Measurements from ENCODE around the gene LCA5L.
A peak's percentile ranks its signal among the peaks of the same experiment; 100 is the strongest.

Gene LCA5L

GRCh38 chr21:39471598-39471997 lies 26.0 kb upstream of the LCA5L start:
- H3K27me3 ChIP-seq (replicated peaks; ENCODE audit: control insufficient read depth, insufficient read depth, low read length), result no peaks in the 10 kb centered on the region
- TF ChIP-seq CTCF (IDR thresholded peaks at IDR 0.05; ENCODE audit: insufficient read depth, low read length, poor library complexity, severe bottlenecking), result no peak
- DNase-seq (ENCODE audit: extremely low read depth, insufficient read length), result no peak
- no peaks in the 10 kb centered on the region for H3K36me3 ChIP-seq (ENCODE audit: control insufficient read depth, insufficient read depth, low read length)
- no peak overlapping the region for H3K4me3 ChIP-seq (replicated peaks; ENCODE audit: low read depth, low read length)

GRCh38 chr21:39468559-39468958 lies 23.0 kb upstream of the LCA5L start:
- no peak for TF ChIP-seq CTCF (IDR thresholded peaks at IDR 0.05; ENCODE audit: insufficient read depth, low read length, poor library complexity, severe bottlenecking)
- DNase-seq (ENCODE audit: extremely low read depth, insufficient read length), result no peak

GRCh38 chr21:39467746-39468145 lies 22.2 kb upstream of the LCA5L start:
- no peak for DNase-seq (ENCODE audit: extremely low read depth, insufficient read length)
- no peak for TF ChIP-seq CTCF (IDR thresholded peaks at IDR 0.05; ENCODE audit: insufficient read depth, low read length, poor library complexity, severe bottlenecking)
- H3K27me3 ChIP-seq (replicated peaks; ENCODE audit: control insufficient read depth, insufficient read depth, low read length), result no peaks in the 10 kb centered on the region
- H3K4me3 ChIP-seq (replicated peaks; ENCODE audit: low read depth, low read length), result no peak overlapping the region
- no peaks in the 10 kb centered on the region for H3K36me3 ChIP-seq (ENCODE audit: control insufficient read depth, insufficient read depth, low read length)

More at GRCh38 chr21:39468559-39468958, 23.0 kb upstream of the LCA5L start:
- Histone ChIP-seq H3K4me3 (replicated peaks; ENCODE audit: low read depth, low read length) (no peak overlapping the region), H3K27me3 (replicated peaks; ENCODE audit: control insufficient read depth, insufficient read depth, low read length) (no peaks in the 10 kb centered on the region), H3K36me3 (ENCODE audit: control insufficient read depth, insufficient read depth, low read length) (no peaks in the 10 kb centered on the region)

- Histone ChIP-seq H3K4me3 (replicated peaks; ENCODE audit: low read depth, low read length) (no peak overlapping the region), H3K36me3 (ENCODE audit: control insufficient read depth, insufficient read depth, low read length) (no peaks in the 10 kb centered on the region), H3K27me3 (replicated peaks; ENCODE audit: control insufficient read depth, insufficient read depth, low read length) (no peaks in the 10 kb centered on the region)
- DNase-seq (ENCODE audit: extremely low read depth, insufficient read length), result no peak
- TF ChIP-seq CTCF (IDR thresholded peaks at IDR 0.05; ENCODE audit: insufficient read depth, low read length, poor library complexity, severe bottlenecking), result no peak
Observed at GRCh38 chr21:39466584-39466983, 21.0 kb upstream of the LCA5L start.

GRCh38 chr21:39463308-39463707 lies 17.7 kb upstream of the LCA5L start:
- no peak for DNase-seq (ENCODE audit: extremely low read depth, insufficient read length)
- no peaks in the 10 kb centered on the region for H3K36me3 ChIP-seq (ENCODE audit: control insufficient read depth, insufficient read depth, low read length)
- H3K27me3 ChIP-seq (replicated peaks; ENCODE audit: control insufficient read depth, insufficient read depth, low read length), result no peaks in the 10 kb centered on the region
- no peak overlapping the region for H3K4me3 ChIP-seq (replicated peaks; ENCODE audit: low read depth, low read length)
- TF ChIP-seq CTCF (IDR thresholded peaks at IDR 0.05; ENCODE audit: insufficient read depth, low read length, poor library complexity, severe bottlenecking), result no peak

- no peaks in the 10 kb centered on the region for H3K36me3 ChIP-seq (ENCODE audit: control insufficient read depth, insufficient read depth, low read length)
- DNase-seq (ENCODE audit: extremely low read depth, insufficient read length), result peak; percentile 40
- H3K27me3 ChIP-seq (replicated peaks; ENCODE audit: control insufficient read depth, insufficient read depth, low read length), result no peaks in the 10 kb centered on the region
- H3K4me3 ChIP-seq (replicated peaks; ENCODE audit: low read depth, low read length), result no peak overlapping the region
- no peak for TF ChIP-seq CTCF (IDR thresholded peaks at IDR 0.05; ENCODE audit: insufficient read depth, low read length, poor library complexity, severe bottlenecking)
Observed at GRCh38 chr21:39461419-39461818, 15.8 kb upstream of the LCA5L start.

Data from GM06990 (cell line).